Breast epithelium (tissue), 3 donors: ENCODE measurements around the gene CHAMP1.

Experiments used
- POLR2A ChIP-seq: fragments of 450-650 bp; IDR thresholded peaks from one replicate; pipeline ENCODE4 v1.6.1; 2016; ENCODE audit warnings: antibody characterized with exemption, mild to moderate bottlenecking, moderate library complexity
- TF ChIP-seq, protein P1 (sequence below), 3 donors: fragments of 450-650 bp; IDR thresholded peaks; one replicate each; pipeline ENCODE4 v1.5.1; 2016 to 2017; ENCODE audit warnings: antibody characterized with exemption in 3 of 3, mild to moderate bottlenecking in 3 of 3, moderate library complexity in 3 of 3

DNA sequence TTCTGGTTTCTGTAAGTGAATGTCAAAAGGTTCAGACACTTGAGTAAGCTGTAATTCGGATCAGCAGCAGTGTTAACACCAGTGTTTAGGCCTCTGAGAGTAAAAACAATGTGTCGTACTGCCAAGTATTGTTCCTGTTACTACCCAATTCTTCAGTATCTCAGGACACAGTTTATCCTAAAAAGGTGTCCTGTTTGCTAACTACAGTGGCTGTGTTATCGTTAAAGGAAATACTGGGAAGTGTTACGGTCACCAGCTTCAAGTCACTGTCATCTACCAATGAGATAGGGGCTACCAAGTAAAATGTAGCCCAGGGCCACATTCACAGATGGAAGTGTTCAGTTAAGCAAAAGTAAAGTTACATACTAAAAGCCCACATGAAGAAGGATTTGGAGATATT, 35.2 kb upstream of the CHAMP1 start:
- TF ChIP-seq POLR2A, result no peak
- TF ChIP-seq, protein P1, sequence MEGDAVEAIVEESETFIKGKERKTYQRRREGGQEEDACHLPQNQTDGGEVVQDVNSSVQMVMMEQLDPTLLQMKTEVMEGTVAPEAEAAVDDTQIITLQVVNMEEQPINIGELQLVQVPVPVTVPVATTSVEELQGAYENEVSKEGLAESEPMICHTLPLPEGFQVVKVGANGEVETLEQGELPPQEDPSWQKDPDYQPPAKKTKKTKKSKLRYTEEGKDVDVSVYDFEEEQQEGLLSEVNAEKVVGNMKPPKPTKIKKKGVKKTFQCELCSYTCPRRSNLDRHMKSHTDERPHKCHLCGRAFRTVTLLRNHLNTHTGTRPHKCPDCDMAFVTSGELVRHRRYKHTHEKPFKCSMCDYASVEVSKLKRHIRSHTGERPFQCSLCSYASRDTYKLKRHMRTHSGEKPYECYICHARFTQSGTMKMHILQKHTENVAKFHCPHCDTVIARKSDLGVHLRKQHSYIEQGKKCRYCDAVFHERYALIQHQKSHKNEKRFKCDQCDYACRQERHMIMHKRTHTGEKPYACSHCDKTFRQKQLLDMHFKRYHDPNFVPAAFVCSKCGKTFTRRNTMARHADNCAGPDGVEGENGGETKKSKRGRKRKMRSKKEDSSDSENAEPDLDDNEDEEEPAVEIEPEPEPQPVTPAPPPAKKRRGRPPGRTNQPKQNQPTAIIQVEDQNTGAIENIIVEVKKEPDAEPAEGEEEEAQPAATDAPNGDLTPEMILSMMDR (IDR thresholded peaks at IDR 0.05), result no peak
